Right kidney (tissue), 1 donor: ENCODE measurements around the gene AKT2.

Experiments
- DNase-seq: peaks from one replicate; pipeline ENCODE4 v3.0.0-alpha.2; 2016

AKT2 gene

GRCh38 chr19:40274585-40275544, 10.3 kb downstream of the AKT2 start:
- no peak for DNase-seq

GRCh38 chr19:40273469-40274360, 11.4 kb downstream of the AKT2 start:
- DNase-seq = no peak

GRCh38 chr19:40272261-40272660, 12.9 kb downstream of the AKT2 start:
- DNase-seq = no peak

GRCh38 chr19:40271706-40272105, 13.4 kb downstream of the AKT2 start:
- no peak for DNase-seq

- no peak for DNase-seq
Observed at GRCh38 chr19:40270362-40271089, 14.6 kb downstream of the AKT2 start.

- DNase-seq = no peak
Observed at GRCh38 chr19:40269216-40269940, 15.8 kb downstream of the AKT2 start.

GRCh38 chr19:40267601-40267997, 17.5 kb downstream of the AKT2 start:
- no peak for DNase-seq

- DNase-seq = no peak
Observed at GRCh38 chr19:40266912-40267600, 18.1 kb downstream of the AKT2 start.

- DNase-seq = no peak
Observed at GRCh38 chr19:40266119-40266518, 19.0 kb downstream of the AKT2 start.

- no peak for DNase-seq
Observed at GRCh38 chr19:40265763-40266099, 19.4 kb downstream of the AKT2 start.

GRCh38 chr19:40265055-40265762, 19.9 kb downstream of the AKT2 start:
- DNase-seq = no peak

- DNase-seq = no peak
Observed at GRCh38 chr19:40264314-40265054, 20.7 kb downstream of the AKT2 start.

- no peak for DNase-seq
Observed at GRCh38 chr19:40263440-40264313, 21.5 kb downstream of the AKT2 start.

- no peak for DNase-seq
Observed at GRCh38 chr19:40262422-40262821, 22.7 kb downstream of the AKT2 start.

- DNase-seq = no peak
Observed at GRCh38 chr19:40261631-40262030, 23.5 kb downstream of the AKT2 start.

GRCh38 chr19:40257096-40257517, 28.0 kb downstream of the AKT2 start:
- DNase-seq = no peak

- no peak for DNase-seq
Observed at GRCh38 chr19:40256512-40256911, 28.6 kb downstream of the AKT2 start.

- no peak for DNase-seq
Observed at GRCh38 chr19:40255619-40256166, 29.5 kb downstream of the AKT2 start.
